NCI-H82 treated with DMSO at 0.1 percent for 48 hours (cell line): ENCODE results near the gene TTBK2.
A peak's percentile ranks its signal among the peaks of the same experiment; 100 is the strongest.

Source experiments
- DNase-seq: peaks from one replicate; lab custom pipeline; 2025; ENCODE audit not compliant: unreplicated experiment; lab: John Stamatoyannopoulos, UW

The TTBK2 gene

DNA sequence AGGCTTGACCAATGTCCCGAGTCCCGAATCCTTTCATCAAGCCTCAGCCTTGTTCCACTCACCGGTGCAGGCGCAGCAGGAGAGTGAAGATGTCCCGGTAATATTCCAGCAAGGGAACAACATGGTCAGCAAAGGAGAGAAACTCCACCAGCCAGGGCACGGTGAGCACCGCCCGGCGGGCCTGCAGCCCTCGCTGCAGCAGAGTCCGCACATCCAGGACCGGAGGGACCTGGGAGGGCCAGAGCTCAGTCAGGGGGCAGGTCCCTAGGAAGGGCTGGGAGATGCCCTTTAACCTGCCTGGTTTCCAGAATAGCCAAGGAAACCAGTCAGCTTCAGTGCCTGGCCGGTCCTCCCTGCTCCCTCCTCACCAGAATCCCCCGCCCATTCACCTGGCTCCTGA, 190.0 kb downstream of the TTBK2 start:
- DNase-seq: no peak

DNA sequence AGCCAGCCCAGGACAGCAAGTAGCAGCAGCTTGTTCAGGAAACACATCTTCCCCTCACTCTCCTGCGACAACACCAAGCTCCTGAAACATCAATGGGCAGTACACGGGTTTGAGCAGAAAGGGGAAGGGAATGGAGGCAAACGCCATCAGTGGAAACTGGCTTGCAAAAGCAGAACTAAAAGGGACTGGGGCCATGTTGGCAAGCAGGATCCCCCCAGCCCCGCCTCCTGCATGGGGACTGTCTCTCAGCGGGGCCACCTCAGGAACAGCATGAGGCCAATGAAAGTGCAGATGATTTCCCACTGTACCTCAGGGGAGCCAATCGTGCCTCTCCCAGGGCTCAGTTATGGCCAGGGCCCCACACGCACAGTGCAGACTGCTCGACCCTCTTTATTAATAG, 190.4 kb downstream of the TTBK2 start:
- no peak for DNase-seq

DNA sequence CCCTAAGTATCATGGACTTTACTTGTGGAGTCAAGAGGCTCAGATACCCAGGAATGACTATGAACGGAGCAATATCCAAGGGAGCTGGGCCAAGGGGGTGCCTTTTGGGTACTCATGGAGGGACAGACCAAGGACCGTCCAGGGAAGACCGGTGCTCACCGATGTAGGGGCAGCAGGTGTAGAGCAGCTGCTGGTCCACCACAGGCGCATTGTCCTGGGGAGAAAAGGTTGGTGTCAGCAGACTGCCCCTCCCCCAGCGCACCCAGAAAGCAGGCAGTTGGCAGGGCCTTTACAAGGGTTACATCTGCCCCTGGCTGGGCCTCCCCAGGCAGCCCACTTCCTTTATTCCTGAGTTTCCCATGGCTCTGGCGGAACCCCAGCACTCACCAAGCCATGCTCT, 191.2 kb downstream of the TTBK2 start:
- DNase-seq: no peak

DNA sequence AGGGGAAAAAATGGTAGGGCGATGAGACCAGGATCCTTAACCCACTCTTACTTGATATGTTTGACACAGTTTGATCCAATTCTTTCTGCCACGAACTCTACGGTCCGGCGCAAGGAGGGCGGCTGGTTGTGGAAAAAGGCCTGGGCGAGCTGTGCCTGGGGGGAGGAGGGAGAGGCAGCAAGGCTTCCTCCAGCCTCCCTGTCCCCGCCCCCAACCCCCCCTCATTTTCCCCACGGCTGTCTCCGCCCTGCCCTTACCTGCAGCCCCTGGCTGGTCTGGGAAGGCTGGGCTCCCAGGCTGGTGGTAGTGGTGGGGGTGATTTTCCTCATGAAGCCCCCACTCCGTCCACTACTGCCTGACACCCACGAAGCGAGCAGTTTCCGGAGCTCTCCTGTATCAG, 191.6 kb downstream of the TTBK2 start:
- DNase-seq: no peak

DNA sequence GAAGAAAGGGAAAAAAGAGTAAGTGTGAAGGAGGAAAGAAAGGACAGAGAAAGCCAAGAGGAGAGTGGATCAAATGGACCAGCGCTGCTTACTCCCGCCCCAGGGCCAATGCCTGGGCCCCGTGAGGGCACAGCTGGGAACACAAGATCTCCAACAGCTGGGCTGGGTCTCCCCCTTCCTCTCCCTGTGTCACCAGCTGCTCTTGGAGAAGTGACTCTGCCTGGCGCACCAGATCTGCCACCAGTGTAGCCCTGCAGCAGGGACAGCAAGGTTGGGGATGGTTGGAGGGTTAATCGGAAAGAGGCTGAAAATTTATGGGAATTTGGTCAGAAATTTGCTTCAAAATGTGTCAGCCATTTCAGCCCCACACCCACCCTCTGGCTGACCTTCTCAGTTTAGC, 192.0 kb downstream of the TTBK2 start:
- DNase-seq: no peak

DNA sequence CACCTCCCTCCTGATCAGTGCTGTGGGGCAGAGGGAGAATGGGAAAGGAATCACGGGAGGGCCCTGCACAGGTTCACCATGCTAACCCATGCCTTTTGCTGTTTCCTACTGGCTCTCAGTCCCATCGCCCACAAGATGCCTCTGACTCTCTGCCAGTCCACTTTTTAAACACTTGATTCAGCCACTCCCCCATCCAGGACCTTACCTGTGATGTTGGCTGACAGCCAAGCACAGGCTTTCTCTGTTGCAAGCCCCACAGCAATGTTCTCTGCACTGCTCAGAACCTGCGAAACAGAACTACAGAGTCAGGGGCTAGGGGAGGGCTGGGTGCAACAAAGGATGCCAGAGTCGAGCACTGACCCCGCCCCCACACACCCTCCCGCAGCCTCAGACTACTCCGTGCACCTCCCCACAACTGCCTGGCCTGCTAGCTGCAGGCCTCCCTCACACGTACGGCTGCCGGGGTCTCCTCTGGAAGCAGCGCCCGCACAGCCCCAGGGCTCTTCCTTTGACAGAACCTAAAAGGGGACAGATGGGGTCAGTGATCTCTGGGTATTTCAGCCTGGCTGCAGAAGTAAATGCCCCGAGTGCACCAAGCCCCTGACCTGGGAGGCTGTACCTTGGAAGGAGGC, 192.7 kb downstream of the TTBK2 start:
- no peak for DNase-seq

DNA sequence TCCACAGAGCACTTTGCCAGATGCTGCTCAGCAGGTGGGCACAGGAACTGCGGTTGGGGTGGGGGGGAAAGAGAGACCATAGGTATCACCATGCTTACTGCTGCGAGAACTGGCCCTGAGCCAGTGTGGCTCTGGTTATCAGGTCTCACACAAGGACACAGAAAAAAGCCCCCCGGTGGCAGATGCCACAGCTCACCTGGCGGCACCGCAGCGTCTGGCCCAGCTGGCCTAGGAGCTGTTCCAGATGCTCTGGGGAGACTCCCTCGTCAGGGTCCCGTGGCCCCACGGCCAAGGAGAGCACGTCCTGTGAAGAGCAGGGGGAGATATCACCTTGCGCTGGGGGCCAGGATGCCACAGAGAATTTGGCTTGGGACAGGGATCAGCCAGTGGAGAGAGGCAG, 194.5 kb downstream of the TTBK2 start:
- DNase-seq: no peak

DNA sequence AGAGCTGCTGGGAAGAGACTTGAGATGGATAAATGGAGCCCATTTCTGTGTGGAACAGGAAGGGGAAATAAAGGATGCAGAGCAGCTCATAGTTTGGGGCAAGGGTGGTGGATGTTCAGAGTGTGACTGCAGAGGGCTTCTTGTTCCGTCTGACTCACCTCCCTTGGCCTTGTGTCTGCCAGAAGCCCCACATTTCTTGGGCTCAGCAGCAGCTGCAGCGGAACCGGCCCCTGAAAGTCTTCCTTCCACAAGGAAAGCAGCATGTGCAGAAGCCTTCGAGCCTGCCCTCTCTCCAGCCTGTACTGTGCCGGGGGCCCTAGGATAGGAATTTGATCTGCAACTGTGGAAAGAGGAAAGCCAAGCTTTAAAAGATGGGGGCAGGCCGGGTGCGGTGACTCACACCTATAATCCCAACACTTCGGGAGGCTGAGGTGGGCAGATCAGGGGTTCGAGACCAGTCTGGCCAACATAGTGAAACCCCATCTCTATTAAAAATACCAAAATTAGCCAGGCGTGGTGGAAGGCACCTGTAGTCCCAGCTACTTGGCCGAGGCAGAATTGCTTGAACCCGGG, 195.2 kb downstream of the TTBK2 start:
- DNase-seq: no peak

DNA sequence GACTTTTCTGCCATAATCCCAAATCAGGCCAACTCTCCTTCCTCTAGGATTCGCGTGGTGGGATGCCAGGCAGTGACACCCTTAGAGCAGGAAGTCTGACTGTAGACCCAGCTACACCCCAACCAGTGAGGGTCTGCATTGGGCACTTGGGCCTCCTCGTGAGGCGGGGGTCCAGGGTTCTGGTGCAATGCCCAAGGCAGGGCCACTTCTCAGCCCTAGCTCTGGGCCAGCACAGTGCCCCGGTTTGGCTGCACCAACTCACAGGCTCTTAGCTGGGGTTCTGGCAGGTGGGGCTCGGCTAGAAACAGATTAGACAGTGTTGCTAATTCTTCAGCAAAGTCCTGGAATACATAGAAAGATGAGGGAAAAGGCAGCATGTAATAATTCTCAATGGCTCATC, 196.3 kb downstream of the TTBK2 start:
- DNase-seq: no peak

DNA sequence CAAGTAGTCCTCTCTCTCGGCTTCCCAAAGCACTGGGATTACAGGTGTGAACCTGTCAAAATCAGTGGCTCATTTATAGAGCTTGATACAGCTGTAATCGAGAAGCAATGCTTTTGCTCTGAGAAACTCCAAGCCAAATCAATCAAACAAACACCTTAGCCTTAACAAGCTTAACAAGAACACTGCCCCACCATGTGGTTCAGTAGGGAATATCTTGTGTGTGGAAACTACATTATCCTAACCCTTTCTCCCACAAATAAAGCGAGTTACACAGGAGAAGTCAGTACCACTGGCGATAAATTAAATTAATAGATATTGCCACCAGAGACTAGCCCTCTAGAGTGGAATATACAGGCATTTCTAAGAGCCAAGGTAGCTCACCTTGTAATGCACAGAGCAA, 197.5 kb downstream of the TTBK2 start:
- DNase-seq: peak; percentile 9

DNA sequence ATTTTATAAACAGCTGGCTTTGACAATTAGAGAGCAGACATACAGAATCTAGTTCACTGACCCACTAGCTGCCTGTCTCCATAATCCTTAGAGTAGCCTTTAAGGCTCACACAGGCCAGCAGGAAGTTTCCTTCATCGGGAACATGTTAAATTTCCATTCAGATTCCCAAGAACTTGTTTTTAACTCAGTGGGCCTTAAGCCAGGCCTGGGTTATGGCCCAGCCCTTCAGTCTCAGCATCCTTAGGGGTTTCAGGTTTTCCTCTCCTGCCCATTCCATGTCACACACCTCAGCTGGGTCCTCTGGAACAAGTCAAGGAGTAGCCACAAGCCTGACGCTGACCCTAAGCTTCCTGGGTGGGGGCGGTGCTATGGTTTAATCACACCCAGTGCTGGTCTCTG, 198.7 kb downstream of the TTBK2 start:
- no peak for DNase-seq

DNA sequence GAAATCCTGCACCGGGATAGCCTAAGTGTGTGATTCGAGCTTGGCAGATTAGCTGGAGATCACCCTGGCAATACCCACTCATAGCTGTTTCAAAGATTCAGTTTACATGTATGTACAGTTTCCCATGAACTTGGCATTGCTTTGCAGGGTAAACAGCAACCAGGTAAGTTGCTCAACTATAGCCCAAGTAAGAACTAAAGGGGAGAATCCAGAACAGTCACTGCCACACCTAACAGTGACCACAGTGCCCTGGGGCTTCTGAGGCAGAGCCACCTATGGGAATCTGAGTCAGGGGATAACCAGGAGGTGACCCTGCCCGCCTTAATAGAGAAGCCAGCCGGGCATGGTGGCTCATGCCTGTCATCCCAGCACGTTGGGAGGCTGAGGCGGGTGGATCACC, 199.6 kb downstream of the TTBK2 start:
- DNase-seq: no peak

DNA sequence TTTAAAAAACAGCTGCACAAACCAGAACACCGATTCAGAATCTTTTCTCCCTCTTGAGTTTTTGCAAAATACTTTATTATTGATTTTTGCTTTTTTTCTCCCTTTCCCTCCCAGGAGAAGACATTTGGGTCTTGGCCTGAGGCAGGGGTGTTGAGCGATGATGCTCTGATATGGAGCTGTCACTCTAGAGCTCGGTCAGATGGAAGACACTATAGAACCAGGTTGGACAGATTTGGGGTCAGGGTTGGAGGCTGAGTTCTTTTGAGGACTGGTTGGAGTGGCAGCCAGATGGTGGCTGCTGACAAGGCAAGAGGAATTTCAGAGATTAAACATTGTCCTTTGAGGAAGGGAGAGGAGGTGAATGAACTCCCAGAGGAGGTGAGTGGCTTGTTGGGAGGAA, 200.5 kb downstream of the TTBK2 start:
- DNase-seq: no peak

DNA sequence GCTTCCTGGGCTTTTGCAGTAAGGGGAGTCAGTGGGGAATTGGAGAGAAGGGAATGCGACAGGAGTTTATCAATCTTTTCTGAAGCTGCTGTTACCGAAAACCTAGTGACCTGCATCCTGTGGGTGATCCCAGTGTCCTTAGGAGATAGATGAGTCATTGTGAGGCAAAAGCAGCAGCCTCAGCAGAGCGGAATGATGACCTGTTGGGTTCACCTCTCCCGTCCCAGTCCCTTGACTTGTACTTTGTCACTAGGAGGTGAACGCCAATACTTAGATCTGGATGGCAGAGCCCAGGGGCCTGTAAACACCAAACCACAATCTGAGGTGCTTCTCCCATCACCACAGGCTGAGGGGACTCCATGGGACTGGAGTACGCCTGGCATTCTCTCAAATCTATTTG, 201.5 kb downstream of the TTBK2 start:
- no peak for DNase-seq

DNA sequence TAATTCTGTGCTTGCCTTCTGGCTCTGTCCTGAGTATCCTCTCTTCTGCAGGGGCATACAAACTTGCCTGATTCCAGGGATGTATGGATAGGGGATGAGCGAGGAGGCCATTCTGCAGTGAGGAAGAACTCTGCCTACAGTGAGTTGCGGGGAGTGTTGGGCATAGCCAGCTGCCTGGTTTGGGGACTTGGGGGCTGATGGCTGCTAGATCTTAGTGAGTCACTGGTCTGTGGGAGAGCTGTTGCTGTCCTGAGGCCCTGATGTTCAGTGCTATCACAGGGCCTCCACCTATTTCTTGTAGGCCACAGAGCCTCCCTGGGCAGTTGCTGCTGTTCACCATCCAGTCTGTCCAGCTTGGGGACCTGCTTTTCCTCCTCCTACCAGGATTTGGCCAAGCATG, 204.0 kb downstream of the TTBK2 start:
- no peak for DNase-seq

DNA sequence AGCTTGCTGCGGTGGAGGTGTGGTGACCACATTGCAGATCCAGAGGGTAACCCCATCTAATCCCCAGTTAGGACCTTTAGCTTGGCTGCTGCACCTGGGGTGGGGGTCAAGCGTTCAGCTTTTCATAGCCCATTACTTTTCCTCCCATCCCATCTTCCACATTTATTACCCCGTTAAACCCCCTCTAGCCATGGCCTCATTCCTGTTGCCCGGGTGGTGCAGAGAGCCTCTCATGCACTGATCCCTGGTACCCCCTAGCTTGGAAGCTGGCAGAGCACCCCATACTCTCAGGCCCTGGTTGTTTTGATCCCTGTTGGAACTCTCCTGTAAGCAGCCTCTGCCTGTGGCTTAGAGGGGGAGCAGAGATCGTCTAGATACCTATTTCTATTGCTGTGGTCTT, 204.5 kb downstream of the TTBK2 start:
- DNase-seq: no peak

DNA sequence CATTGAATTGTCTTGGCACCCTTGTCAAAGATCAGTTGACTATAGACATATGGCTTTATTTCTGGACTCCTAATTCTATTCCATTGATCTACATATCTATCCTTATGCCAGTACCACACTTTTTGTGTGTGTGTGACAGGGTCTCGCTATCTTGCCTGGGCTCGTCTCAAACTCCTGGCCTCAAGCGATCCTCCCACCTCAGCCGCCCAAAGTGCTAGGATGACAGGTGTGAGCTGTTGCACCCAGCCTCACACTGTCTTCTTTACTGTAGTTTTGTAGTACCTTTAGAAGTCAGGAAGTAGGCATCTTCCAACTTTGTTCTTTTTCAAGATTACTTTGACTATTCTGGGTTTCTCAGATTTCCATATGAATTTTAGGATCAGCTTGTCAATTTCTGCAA, 208.0 kb downstream of the TTBK2 start:
- no peak for DNase-seq

DNA sequence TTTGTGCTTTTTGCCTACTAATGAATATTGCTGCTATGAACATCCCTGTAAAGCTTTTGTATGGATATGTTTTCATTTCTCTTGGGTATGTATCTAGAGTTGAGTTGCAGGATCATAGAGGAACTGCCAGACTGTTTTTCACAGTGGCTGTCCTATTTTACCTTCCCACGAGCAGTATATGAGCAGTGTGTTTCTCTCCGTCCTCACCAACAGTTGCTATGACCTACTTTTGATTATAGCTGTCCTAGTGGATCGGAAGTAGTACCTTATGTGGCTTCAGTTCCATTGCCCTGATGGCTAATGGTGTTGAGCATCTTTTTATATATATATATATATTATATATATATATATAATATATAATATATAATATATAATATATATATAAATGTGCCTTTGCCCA, 208.8 kb downstream of the TTBK2 start:
- DNase-seq: no peak

DNA sequence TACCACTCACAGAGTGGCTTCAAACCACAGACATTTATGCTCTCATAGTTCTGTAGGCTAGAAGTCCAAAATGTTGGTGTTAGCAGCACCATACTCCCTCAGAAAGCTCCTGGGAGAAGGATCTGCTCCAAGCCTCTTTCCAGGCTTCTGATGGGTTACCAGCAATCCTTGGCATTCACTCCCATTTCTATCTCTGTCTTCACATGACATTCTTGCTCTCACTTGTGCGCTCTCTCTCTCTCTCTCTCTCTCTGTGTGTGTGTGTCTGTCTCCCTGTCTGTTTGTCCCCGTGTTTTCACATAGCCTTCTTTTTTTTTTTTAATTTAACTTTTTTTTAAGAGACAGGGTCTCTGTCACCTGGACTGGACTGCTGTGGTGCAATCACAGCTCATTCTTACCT, 209.9 kb downstream of the TTBK2 start:
- no peak for DNase-seq

DNA sequence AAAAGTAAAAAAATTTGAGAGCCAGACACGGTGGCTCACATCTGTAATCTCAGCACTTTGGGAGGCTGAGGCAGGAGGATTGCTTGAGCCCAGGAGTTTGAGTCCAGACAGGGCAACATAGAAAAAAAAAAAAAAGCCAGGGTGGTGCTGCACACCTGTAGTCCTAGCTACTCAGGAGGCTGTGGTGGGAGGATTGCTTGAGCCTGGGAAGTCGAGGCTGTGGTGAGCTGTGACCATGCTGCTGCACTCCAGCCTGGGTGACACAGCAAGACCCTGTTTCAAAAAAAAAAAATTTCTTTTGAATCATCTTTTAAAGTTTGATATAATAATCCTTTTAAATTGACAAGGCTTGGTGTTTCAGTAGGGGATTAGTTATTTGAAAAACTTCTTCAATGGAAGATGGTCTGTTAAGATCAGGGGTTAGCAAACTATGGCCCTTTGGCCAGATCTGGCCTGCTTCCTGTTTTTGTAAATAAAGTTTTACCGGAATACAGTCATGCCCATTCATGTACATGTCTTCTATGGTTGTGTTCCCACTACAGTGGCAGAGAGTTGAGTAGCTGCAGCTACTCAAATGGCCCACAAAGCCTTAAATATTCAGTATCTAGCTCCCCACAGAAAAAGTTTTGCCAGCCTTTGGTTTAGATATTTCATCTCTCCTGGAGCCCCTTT, 212.6 kb downstream of the TTBK2 start:
- no peak for DNase-seq

DNA sequence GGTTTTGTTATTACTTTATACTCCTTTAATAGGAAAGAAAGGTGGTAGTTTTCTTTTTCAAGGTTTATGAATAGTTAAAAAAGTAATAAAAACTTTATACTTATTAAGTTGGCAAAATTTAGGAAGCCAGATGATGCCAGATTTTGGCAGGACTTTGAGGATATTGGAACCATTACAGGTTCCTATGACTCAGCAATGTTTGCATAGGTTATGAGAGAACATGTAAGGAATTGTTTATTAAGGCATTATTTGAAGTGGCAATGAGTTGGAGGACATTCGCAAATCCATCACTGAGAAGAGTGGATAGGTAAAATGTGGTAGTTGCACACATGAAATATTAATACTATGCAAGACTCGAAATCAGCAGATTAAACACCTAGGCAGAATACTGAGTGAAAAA, 213.5 kb downstream of the TTBK2 start:
- DNase-seq: no peak

DNA sequence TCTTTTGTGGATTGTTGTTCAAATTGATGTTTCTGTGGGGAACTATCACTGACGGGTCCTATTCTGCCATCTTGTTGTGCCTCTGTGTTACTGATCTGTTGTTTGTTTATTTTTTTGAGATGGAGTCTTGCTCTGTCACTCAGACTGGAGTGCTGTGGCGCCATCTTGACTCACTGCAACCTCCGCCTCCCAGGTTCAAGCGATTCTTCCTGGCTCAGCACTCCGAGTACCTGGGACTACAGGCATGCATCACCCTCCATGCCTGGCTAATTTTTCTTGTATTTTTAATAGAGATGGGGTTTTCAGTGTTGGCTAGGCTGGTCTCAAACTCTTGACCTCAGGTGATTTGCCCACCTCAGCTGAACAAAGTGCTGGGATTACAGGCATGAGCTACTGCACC, 215.2 kb downstream of the TTBK2 start:
- no peak for DNase-seq

DNA sequence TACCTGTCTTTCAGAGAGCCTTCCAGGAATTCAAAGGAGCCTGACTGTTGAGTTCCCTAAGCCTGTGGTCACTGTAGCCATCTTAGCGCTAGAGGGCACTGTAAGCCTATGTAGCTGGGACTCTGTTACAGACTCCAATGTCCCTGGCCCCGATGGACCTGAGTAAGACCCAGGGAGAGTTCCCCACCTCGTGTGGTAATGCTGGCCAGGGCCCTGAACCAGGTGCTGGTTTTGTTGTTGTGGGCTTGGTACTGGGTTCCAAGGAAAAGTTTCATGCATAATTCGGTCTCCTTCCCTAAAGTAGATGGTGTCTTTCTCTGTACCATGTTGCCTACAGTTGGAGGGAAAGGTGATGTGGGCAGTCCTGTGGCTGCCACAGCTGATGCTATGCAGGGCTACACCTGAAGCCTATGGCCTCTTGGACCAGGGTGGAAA, 216.1 kb downstream of the TTBK2 start:
- DNase-seq: peak; percentile 21
